PC-9 (cell line): Measurements from ENCODE around the gene RBM8A. TPM values are rescaled to one million over a fixed set of nuclear protein-coding genes. Genes with fewer than 3 reads are reported as not detected.

Experiments
- BruUV-seq: library from RNA; stranded (reverse); fragments of 400-500 nt; replicated peaks from 2 replicates; lab custom pipeline; 2021; lab: Mats Ljungman, UMichigan
- CTCF ChIA-PET: fragments of 300-600 bp; sonication (Branson Sonifier 250); formaldehyde crosslinking; loops from one replicate; lab custom pipeline; 2022; ENCODE audit warnings: antibody characterized with exemption; lab: Charles Lee
- POLR2A ChIA-PET: fragments of 300-600 bp; sonication (Branson Sonifier 250); formaldehyde crosslinking; loops from one replicate; lab custom pipeline; 2022; ENCODE audit warnings: antibody characterized with exemption; ENCODE audit not compliant: unreplicated experiment; lab: Charles Lee
- DNase-seq, 2 experiments: peaks; one replicate each; pipeline versions ENCODE4 v3.0.0 to v3.0.0-alpha.2; 2015 to 2022; ENCODE audit warnings: mixed read lengths in 1 of 2
- H2AFZ ChIP-seq: fragments of 200-600 bp; sonication (generic); 2 replicates; pipeline ENCODE4 v1.8.1; 2017; ENCODE audit warnings: antibody characterized with exemption
- H3F3A ChIP-seq: fragments of 200-600 bp; sonication (generic); 2 replicates; pipeline ENCODE4 v1.8.1; 2017; ENCODE audit warnings: antibody characterized with exemption, mild to moderate bottlenecking, low read depth; ENCODE audit not compliant: insufficient read depth
- H3K27ac ChIP-seq: fragments of 200-600 bp; sonication (generic); 2 replicates; pipeline ENCODE4 v1.6.1; 2016; ENCODE audit warnings: mixed run types
- H3K27me3 ChIP-seq: fragments of 200-600 bp; sonication (generic); 2 replicates; pipeline ENCODE4 v1.6.1; 2016; ENCODE audit warnings: low read depth, mixed run types; ENCODE audit not compliant: insufficient read depth
- H3K36me3 ChIP-seq: fragments of 200-600 bp; sonication (generic); 2 replicates; pipeline ENCODE4 v1.6.1; 2016; ENCODE audit warnings: low read depth, mixed run types
- H3K4me1 ChIP-seq: fragments of 200-600 bp; sonication (generic); replicated peaks from 2 replicates; pipeline ENCODE4 v1.6.1; 2016; ENCODE audit warnings: mixed run types; ENCODE audit not compliant: insufficient read depth
- H3K4me2 ChIP-seq: fragments of 200-600 bp; sonication (generic); 2 replicates; pipeline ENCODE4 v1.6.1; 2017; ENCODE audit warnings: mixed run types
- H3K4me3 ChIP-seq: fragments of 200-600 bp; sonication (generic); 2 replicates; pipeline ENCODE4 v1.6.1; 2016; ENCODE audit warnings: mixed run types
- H3K79me2 ChIP-seq: fragments of 200-600 bp; sonication (generic); 2 replicates; pipeline ENCODE4 v1.6.1; 2017; ENCODE audit warnings: low read depth, mixed run types
- H3K9me2 ChIP-seq: fragments of 200-600 bp; sonication (generic); 2 replicates; pipeline ENCODE4 v1.8.1; 2017; ENCODE audit warnings: mild to moderate bottlenecking; ENCODE audit not compliant: insufficient read depth
- H3K9me3 ChIP-seq: fragments of 200-600 bp; sonication (generic); 2 replicates; pipeline ENCODE4 v1.8.1; 2016; ENCODE audit warnings: low read depth; ENCODE audit not compliant: insufficient read depth
- H4K20me1 ChIP-seq: fragments of 200-600 bp; sonication (generic); 2 replicates; pipeline ENCODE4 v1.8.1; 2017; ENCODE audit not compliant: insufficient read depth
- EZH2 ChIP-seq: fragments of 200-600 bp; sonication (generic); IDR thresholded peaks from 2 replicates; pipeline ENCODE4 v1.8.0; 2017; ENCODE audit warnings: antibody characterized with exemption, low read depth
- intact Hi-C: fragments of 100-400 bp; cut with micrococcal nuclease; formaldehyde crosslinking; loops from one replicate; pipeline ENCODE4 v1.10.0; 2022; ENCODE audit not compliant: unreplicated experiment
- total RNA-seq: library from RNA; stranded (reverse); gene quantifications from 2 replicates; pipeline ENCODE4 v1.2.3, GENCODE V29; 2021
- TF ChIP-seq, protein P1 (sequence below): fragments of 200-600 bp; sonication (generic); conservative IDR thresholded peaks from 2 replicates; pipeline ENCODE4 v1.6.1; 2017; ENCODE audit warnings: mixed run types, antibody characterized with exemption, mild to moderate bottlenecking, moderate library complexity

RBM8A gene
- total RNA-seq, 1 experiment from 2014 or later = 129 TPM

DNA sequence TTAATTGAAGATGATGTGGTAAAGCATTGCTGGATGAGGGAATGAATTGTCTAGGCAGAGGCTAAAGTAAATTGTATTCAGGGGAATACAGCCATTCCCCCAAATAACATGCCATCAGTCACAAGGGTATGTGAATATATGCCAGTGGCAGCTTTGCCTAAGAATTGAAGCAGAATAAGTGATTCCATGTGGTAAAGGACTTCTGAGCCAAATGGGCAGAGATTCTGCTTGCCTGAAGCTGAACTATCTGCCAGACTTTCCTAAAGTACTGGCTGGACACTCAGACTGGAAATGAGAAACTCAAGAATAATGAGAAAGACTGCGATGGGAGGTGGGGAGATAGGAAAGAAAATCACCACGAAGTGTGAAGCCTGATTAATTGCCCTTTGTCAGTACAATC is 28.2 kb upstream of the RBM8A start:
- Histone ChIP-seq H3K27me3 (peaks cover 56% of the 10 kb centered on the region), H3K9me3 (no peaks in the 10 kb centered on the region), H3K9me2 (no peaks in the 10 kb centered on the region), H3K4me2 (no peak overlapping the region), H3K36me3 (no peaks in the 10 kb centered on the region), H3K4me3 (no peak overlapping the region), H3F3A (0 out of 2 replicates have a peak, but pooled peaks cover 7% of the 10 kb centered on the region), H4K20me1 (no peaks in the 10 kb centered on the region), H3K4me1 (peaks cover 4% of the 10 kb centered on the region), H3K79me2 (no peaks in the 10 kb centered on the region), H3K27ac (no peak overlapping the region), H2AFZ (no peak overlapping the region)
- intact Hi-C loops = no loop called here
- ChIA-PET CTCF (no interaction called here), POLR2A (no interaction called here)
- no peak for DNase-seq
- BruUV-seq = no TSS peak
- TF ChIP-seq, protein P1, sequence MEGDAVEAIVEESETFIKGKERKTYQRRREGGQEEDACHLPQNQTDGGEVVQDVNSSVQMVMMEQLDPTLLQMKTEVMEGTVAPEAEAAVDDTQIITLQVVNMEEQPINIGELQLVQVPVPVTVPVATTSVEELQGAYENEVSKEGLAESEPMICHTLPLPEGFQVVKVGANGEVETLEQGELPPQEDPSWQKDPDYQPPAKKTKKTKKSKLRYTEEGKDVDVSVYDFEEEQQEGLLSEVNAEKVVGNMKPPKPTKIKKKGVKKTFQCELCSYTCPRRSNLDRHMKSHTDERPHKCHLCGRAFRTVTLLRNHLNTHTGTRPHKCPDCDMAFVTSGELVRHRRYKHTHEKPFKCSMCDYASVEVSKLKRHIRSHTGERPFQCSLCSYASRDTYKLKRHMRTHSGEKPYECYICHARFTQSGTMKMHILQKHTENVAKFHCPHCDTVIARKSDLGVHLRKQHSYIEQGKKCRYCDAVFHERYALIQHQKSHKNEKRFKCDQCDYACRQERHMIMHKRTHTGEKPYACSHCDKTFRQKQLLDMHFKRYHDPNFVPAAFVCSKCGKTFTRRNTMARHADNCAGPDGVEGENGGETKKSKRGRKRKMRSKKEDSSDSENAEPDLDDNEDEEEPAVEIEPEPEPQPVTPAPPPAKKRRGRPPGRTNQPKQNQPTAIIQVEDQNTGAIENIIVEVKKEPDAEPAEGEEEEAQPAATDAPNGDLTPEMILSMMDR = no peak
- no peak for TF ChIP-seq EZH2

DNA sequence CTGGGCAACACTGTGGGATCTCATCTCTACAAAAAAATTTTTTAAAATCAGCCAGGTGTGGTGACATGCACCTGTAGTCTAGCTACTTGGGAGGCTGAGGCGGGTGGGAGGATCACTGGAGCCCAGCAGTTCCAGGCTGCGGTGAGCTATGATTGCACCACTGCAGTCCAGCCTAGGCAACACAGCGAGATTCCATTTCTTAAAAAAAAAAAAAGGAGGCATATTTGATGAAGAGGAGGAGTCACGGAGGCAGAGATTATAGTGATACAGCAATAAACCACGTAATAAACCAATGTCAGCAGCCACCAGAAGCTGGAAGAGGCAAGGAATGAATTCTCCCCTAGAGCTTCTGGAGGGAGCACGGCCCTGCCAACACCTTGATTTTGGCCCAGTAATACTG is 26.6 kb upstream of the RBM8A start:
- H4K20me1 ChIP-seq = no peaks in the 10 kb centered on the region
- H3K36me3 ChIP-seq = no peaks in the 10 kb centered on the region
- no peaks in the 10 kb centered on the region for H3K9me2 ChIP-seq
- no peak overlapping the region for H3K27ac ChIP-seq
- TF ChIP-seq, protein P1 = no peak
- TF ChIP-seq EZH2 = no peak
- 0 out of 2 replicates have a peak, but pooled peaks cover 7% of the 10 kb centered on the region for H3F3A ChIP-seq
- intact Hi-C loops = no loop called here
- H3K9me3 ChIP-seq = no peaks in the 10 kb centered on the region
- peaks cover 4% of the 10 kb centered on the region for H3K4me1 ChIP-seq
- no peak overlapping the region for H3K4me2 ChIP-seq
- ChIA-PET POLR2A (interaction anchor here (0.6 kb wide), 2 partner anchors 16 to 1828 kb away, joined by 3 to 17 read pairs; no protein-coding TSS in a partner anchor), CTCF (interaction anchor here (0.6 kb wide), 1 partner anchor 9 kb away, joined by 6 read pairs; no protein-coding TSS in a partner anchor)
- BruUV-seq = no TSS peak
- peaks cover 44% of the 10 kb centered on the region for H3K27me3 ChIP-seq
- H3K79me2 ChIP-seq = no peaks in the 10 kb centered on the region
- H2AFZ ChIP-seq = no peak overlapping the region
- DNase-seq = no peak
- H3K4me3 ChIP-seq = no peak overlapping the region

DNA sequence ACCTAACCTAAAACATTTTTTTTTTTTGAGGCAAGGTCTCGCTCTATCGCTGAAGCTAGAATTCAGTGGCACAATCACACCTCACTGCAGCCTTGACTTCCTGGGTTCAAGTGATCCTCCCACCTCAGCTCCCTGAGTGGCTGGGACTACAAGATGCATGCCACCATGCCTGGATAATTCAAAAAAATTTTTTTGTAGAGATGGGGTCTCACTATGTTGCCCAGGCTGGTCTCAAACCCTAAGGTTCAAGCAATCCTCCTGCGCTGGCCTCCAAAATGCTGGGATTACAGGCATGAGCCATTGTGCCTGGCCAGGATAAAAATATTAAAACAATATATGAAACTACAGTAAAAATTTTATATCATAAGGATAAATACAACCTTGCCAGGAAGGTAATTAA is 25.6 kb upstream of the RBM8A start:
- Histone ChIP-seq H3K9me3 (no peaks in the 10 kb centered on the region), H4K20me1 (no peaks in the 10 kb centered on the region), H3K4me1 (no peaks in the 10 kb centered on the region), H3F3A (0 out of 2 replicates have a peak, but pooled peaks cover 7% of the 10 kb centered on the region), H3K27me3 (peaks cover 40% of the 10 kb centered on the region), H3K9me2 (no peaks in the 10 kb centered on the region), H3K4me2 (no peak overlapping the region), H2AFZ (no peak overlapping the region), H3K79me2 (no peaks in the 10 kb centered on the region), H3K36me3 (no peaks in the 10 kb centered on the region), H3K4me3 (no peak overlapping the region), H3K27ac (no peak overlapping the region)
- ChIA-PET POLR2A (no interaction called here), CTCF (no interaction called here)
- intact Hi-C loops = no loop called here
- no TSS peak for BruUV-seq
- TF ChIP-seq, protein P1 = no peak
- no peak for TF ChIP-seq EZH2
- no peak for DNase-seq
